Vagina (tissue), 2 donors: Measurements from ENCODE around the gene ANKRD28. TPM values are rescaled to one million over a fixed set of nuclear protein-coding genes. Genes with fewer than 3 reads are reported as not detected.

Source experiments
- DNase-seq, 2 donors: peaks; one replicate each; pipeline ENCODE4 v3.0.0-alpha.2; 2017; ENCODE audit errors: extremely low spot score in 2 of 2
- H3K27ac ChIP-seq: fragments of 200-600 bp; sonication (generic); one replicate; pipeline ENCODE4 v1.5.1; 2019
- H3K27me3 ChIP-seq: fragments of 200-600 bp; sonication (generic); one replicate; pipeline ENCODE4 v1.5.1; 2019
- H3K36me3 ChIP-seq, 2 donors: fragments of 200-600 bp; sonication (generic); one replicate each; pipeline ENCODE4 v1.5.1; 2017 to 2019
- H3K4me1 ChIP-seq: fragments of 200-600 bp; sonication (generic); one replicate; pipeline ENCODE4 v1.5.1; 2019
- H3K4me3 ChIP-seq, 2 donors: fragments of 200-600 bp; sonication (generic); 1 replicate in 1 of 2; 2 replicates in 1 of 2; pipeline ENCODE4 v1.5.1; 2016 to 2019
- H3K9me3 ChIP-seq: fragments of 200-600 bp; sonication (generic); one replicate; pipeline ENCODE4 v1.5.1; 2019
- CTCF ChIP-seq, 3 experiments: fragments of 450-650 bp in 2 of 3; fragments of 200-600 bp in 1 of 3; sonication (generic) in 1 of 3; IDR thresholded peaks; one replicate each; pipeline ENCODE4 v1.5.1; 2017 to 2019; ENCODE audit warnings: antibody characterized with exemption in 3 of 3, mild to moderate bottlenecking in 2 of 3, moderate library complexity in 2 of 3
- POLR2A ChIP-seq, 2 donors: fragments of 450-650 bp; IDR thresholded peaks; one replicate each; pipeline ENCODE4 v1.6.1; 2017; ENCODE audit warnings: antibody characterized with exemption in 2 of 2, mild to moderate bottlenecking in 2 of 2, moderate library complexity in 2 of 2
- POLR2AphosphoS5 ChIP-seq, 2 donors: sonication (generic); formaldehyde crosslinking; IDR thresholded peaks; one replicate each; pipeline ENCODE4 v1.9.0; 2017; ENCODE audit warnings: antibody characterized with exemption in 2 of 2, mild to moderate bottlenecking in 2 of 2, low read depth in 1 of 2; ENCODE audit not compliant: insufficient read depth in 1 of 2
- intact Hi-C: fragments of 100-400 bp; cut with DNase I; formaldehyde crosslinking; loops from one replicate; pipeline ENCODE4 v1.15.1; 2023
- total RNA-seq: library from RNA; depleted of rRNA; stranded (reverse); fragments of >200 nt; gene quantifications from one replicate; pipeline ENCODE4 v1.2.3, GENCODE V29; 2016

Gene ANKRD28
- total RNA-seq, 1 donor from 2014 or later, result 48.6 TPM

- H3K9me3 ChIP-seq, result no peaks in the 10 kb centered on the region
- intact Hi-C loops, result no loop called here
- no peaks in the 10 kb centered on the region for H3K27me3 ChIP-seq
- no peak for DNase-seq
- H3K4me3 ChIP-seq, result peak overlapping the region; percentile 44 to 45
- TF ChIP-seq POLR2A (IDR thresholded peaks at IDR 0.05) (no peak), CTCF (IDR thresholded peaks at IDR 0.05) (no peak), POLR2AphosphoS5 (IDR thresholded peaks at IDR 0.05; ENCODE audit: insufficient read depth in 1 of 2, low read depth in 1 of 2) (no peak)
- H3K27ac ChIP-seq, result peak overlapping the region; percentile 91
- no peaks in the 10 kb centered on the region for H3K36me3 ChIP-seq
- H3K4me1 ChIP-seq, result peaks cover 68% of the 10 kb centered on the region
Measured at GRCh38 chr3:15796771-15797641, 773 bp downstream of the ANKRD28 start.

- TF ChIP-seq CTCF (IDR thresholded peaks at IDR 0.05) (no peak), POLR2A (IDR thresholded peaks at IDR 0.05) (no peak), POLR2AphosphoS5 (IDR thresholded peaks at IDR 0.05; ENCODE audit: insufficient read depth in 1 of 2, low read depth in 1 of 2) (no peak)
- Histone ChIP-seq H3K9me3 (no peaks in the 10 kb centered on the region), H3K4me3 (peak overlapping the region; percentile 23 to 45), H3K27ac (peak overlapping the region; percentile 91), H3K27me3 (no peaks in the 10 kb centered on the region), H3K36me3 (no peaks in the 10 kb centered on the region), H3K4me1 (peaks cover 69% of the 10 kb centered on the region)
- DNase-seq, result no peak
- intact Hi-C loops, result no loop called here
Measured at GRCh38 chr3:15796331-15796730, 1.4 kb downstream of the ANKRD28 start.

GRCh38 chr3:15795651-15796308 is 2.0 kb downstream of the ANKRD28 start:
- no peaks in the 10 kb centered on the region for H3K9me3 ChIP-seq
- no peaks in the 10 kb centered on the region for H3K36me3 ChIP-seq
- peak overlapping the region; percentile 23 to 45 for H3K4me3 ChIP-seq
- no peak for TF ChIP-seq POLR2AphosphoS5 (IDR thresholded peaks at IDR 0.05; ENCODE audit: insufficient read depth in 1 of 2, low read depth in 1 of 2)
- no peak for TF ChIP-seq CTCF (IDR thresholded peaks at IDR 0.05)
- TF ChIP-seq POLR2A (IDR thresholded peaks at IDR 0.05), result no peak
- no peak for DNase-seq
- H3K4me1 ChIP-seq, result peaks cover 67% of the 10 kb centered on the region
- intact Hi-C loops, result no loop called here
- no peaks in the 10 kb centered on the region for H3K27me3 ChIP-seq
- peak overlapping the region; percentile 91 for H3K27ac ChIP-seq

GRCh38 chr3:15794842-15795650 is 2.7 kb downstream of the ANKRD28 start:
- Histone ChIP-seq H3K4me1 (peaks cover 61% of the 10 kb centered on the region), H3K4me3 (peak overlapping the region; percentile 23 to 45), H3K9me3 (no peaks in the 10 kb centered on the region), H3K27me3 (no peaks in the 10 kb centered on the region), H3K27ac (peak overlapping the region; percentile 91), H3K36me3 (no peaks in the 10 kb centered on the region)
- DNase-seq, result no peak
- intact Hi-C loops, result no loop called here
- TF ChIP-seq POLR2A (IDR thresholded peaks at IDR 0.05), result no peak
- TF ChIP-seq CTCF (IDR thresholded peaks at IDR 0.05), result no peak
- no peak for TF ChIP-seq POLR2AphosphoS5 (IDR thresholded peaks at IDR 0.05; ENCODE audit: insufficient read depth in 1 of 2, low read depth in 1 of 2)
